ENCODE results near the gene AQP9.

Gene AQP9

DNA sequence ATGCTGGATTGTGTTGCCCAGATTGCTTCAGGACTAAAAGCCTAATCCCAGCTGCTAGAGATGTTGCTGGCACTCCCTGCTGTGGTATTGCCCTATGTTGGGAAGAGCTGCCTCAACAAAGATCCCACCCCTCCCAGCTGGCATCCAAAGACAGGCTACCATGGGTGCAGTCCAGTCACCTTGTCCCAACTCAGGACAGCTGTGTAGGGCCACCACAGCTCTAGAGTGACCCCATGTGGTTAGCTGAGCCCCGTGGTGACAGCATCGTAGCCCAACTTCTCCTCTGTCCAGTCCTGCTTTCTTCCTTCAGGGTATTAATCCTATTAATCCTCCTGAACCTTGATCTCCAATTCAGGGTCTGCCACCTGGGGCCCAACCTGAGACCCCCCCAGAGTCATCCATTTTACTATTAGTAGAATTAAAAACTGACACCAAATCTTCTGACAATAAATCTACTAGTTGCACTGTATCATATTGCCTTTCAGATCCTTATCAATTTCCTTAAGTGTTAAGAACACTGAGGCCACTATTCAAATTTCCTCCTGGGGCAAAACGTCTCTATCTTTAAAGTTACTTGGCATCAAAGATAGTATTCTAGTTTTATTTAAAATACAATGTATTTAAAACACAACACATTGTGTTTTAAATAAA is 83.5 kb downstream of the AQP9 start:
- 38 to 39% methylated on average over 2 of the region's 3 CpGs for WGBS, 2 experiments

DNA sequence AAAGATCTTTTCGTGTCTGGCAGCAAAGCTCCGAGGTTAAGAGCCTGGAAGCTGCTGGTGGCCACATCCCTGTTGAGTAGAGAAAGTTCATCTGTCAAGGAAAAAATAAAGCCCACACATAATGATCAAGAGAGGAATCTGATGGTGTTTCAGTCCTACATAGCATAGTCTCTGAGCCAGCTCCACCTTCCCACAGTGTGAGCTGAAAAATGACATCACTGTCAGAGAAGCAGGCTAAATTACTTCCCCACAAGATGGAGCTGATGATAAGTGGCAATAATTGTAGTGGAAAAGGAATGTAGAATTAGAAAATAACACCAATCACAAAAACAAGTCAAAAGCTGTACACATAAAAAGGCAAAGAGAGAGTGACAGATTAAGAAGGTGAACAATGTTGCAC is 84.5 kb downstream of the AQP9 start:
- Histone ChIP-seq H3K4me1 (ENCODE audit: control insufficient read depth, insufficient read depth, low read length) (no peaks in the 10 kb centered on the region), H3K36me3 (ENCODE audit: control insufficient read depth, insufficient read depth, low read length) (no peaks in the 10 kb centered on the region), H3K9me3 (ENCODE audit: control insufficient read depth, low read length) (no peaks in the 10 kb centered on the region), H3K4me3 (ENCODE audit: insufficient read depth, low read depth, low read length) (no peak overlapping the region), H3K27me3 (ENCODE audit: control insufficient read depth, insufficient read depth, low read length, poor library complexity, severe bottlenecking) (no peaks in the 10 kb centered on the region), H3K27ac (ENCODE audit: insufficient read depth, low read depth, low read length, poor library complexity, severe bottlenecking) (no peak overlapping the region)
- 94 to 96% methylated on average over 2 of the region's 2 CpGs for WGBS, 2 experiments

More for the DNA sequence above, 83.5 kb downstream of the AQP9 start:
- Histone ChIP-seq H3K4me3 (ENCODE audit: insufficient read depth, low read depth, low read length) (no peak overlapping the region), H3K27ac (ENCODE audit: insufficient read depth, low read depth, low read length, poor library complexity, severe bottlenecking) (no peak overlapping the region), H3K36me3 (ENCODE audit: control insufficient read depth, insufficient read depth, low read length) (no peaks in the 10 kb centered on the region), H3K27me3 (ENCODE audit: control insufficient read depth, insufficient read depth, low read length, poor library complexity, severe bottlenecking) (no peaks in the 10 kb centered on the region), H3K4me1 (ENCODE audit: control insufficient read depth, insufficient read depth, low read length) (no peaks in the 10 kb centered on the region), H3K9me3 (ENCODE audit: control insufficient read depth, low read length) (no peaks in the 10 kb centered on the region)

DNA sequence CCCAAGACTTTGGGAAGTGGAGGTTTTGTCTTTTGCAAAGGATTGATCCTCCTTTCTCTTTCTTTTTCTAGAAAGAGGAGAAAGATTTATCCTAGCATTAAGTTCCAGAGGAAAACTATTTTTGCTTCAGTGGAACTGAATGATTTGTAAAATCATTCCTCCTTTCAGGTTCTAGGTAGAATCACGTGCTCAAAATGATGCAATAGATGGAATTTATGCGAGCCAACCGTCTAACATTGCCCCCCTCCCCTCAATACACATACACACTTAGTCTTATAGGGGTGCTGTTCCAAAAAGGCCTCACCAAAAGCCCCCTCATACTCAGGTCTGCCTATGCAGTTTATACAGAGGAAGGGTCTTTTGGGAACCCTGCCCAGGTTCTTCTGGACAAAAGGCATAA is 85.3 kb downstream of the AQP9 start:
- Histone ChIP-seq H3K36me3 (ENCODE audit: control insufficient read depth, insufficient read depth, low read length) (no peaks in the 10 kb centered on the region), H3K9me3 (ENCODE audit: control insufficient read depth, low read length) (no peaks in the 10 kb centered on the region), H3K27ac (ENCODE audit: insufficient read depth, low read depth, low read length, poor library complexity, severe bottlenecking) (no peak overlapping the region), H3K4me1 (ENCODE audit: control insufficient read depth, insufficient read depth, low read length) (no peaks in the 10 kb centered on the region), H3K4me3 (ENCODE audit: insufficient read depth, low read depth, low read length) (no peak overlapping the region), H3K27me3 (ENCODE audit: control insufficient read depth, insufficient read depth, low read length, poor library complexity, severe bottlenecking) (no peaks in the 10 kb centered on the region)
- WGBS, 2 experiments, result 97% methylated on average over 3 of the region's 3 CpGs

DNA sequence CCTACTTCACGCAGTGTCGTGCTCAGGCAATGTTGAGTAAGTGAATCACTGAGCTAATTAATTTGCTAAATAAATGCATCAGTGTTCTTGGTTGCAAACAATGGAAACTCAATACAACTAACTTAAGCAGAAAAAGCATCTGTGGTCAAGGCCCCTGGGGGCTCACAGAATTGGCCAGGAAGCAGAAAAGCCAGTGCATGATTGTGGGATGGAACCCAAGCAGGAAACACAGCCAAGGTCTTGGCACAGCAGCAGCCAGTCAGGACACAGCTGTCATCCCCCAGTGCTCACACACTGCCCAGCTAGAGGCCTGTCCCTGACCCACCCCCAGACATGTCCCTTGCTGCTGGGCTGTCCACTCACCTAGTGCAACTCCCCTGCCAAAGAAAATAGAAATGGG is 85.9 kb downstream of the AQP9 start:
- no peaks in the 10 kb centered on the region for H3K9me3 ChIP-seq (ENCODE audit: control insufficient read depth, low read length)
- H3K27ac ChIP-seq (ENCODE audit: insufficient read depth, low read depth, low read length, poor library complexity, severe bottlenecking), result no peak overlapping the region
- no peaks in the 10 kb centered on the region for H3K27me3 ChIP-seq (ENCODE audit: control insufficient read depth, insufficient read depth, low read length, poor library complexity, severe bottlenecking)
- no peak overlapping the region for H3K4me3 ChIP-seq (ENCODE audit: insufficient read depth, low read depth, low read length)
- H3K36me3 ChIP-seq (ENCODE audit: control insufficient read depth, insufficient read depth, low read length), result no peaks in the 10 kb centered on the region
- 95 to 100% methylated on average over 2 of the region's 2 CpGs for WGBS, 2 experiments
- peaks cover 4% of the 10 kb centered on the region for H3K4me1 ChIP-seq (ENCODE audit: control insufficient read depth, insufficient read depth, low read length)

DNA sequence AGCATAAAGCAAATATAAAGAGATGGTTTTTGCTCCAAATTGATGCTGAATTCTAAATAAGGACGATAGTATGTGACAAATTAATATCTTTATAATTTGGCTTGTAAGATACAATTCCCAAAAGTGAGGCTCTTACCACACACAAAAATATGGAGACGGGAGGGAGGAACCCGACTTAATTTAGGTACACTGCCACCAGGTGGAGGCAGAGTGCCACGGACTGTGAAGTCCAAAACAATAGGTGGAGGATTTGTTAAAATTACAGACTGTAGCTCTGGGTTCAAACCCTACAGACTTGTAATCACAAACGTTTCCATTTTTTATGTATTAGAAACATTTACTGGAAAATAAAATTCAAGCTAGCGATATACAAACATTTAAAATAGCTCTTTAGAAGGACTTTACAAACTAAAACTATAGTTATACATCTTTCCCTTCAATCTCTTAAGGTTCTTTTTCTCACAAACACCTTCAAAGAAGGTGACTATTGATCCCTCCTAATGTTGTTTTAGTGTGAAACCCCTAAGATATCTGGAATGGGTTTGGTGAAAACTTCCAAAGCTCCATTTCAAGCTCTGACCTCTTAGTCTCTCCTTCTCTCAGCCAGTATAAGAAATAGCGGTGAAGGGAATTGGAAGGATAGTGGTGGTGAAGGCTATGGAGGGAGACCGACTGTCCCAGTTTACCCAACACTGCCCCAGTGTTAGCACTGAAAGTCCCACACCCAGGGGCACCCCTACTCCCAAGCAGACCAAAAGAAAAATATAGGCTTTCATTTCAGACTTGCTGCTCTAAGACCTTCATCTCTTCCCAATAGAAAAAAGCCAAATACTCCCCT is 89.7 kb downstream of the AQP9 start:
- no peak overlapping the region for H3K27ac ChIP-seq (ENCODE audit: insufficient read depth, low read depth, low read length, poor library complexity, severe bottlenecking)

DNA sequence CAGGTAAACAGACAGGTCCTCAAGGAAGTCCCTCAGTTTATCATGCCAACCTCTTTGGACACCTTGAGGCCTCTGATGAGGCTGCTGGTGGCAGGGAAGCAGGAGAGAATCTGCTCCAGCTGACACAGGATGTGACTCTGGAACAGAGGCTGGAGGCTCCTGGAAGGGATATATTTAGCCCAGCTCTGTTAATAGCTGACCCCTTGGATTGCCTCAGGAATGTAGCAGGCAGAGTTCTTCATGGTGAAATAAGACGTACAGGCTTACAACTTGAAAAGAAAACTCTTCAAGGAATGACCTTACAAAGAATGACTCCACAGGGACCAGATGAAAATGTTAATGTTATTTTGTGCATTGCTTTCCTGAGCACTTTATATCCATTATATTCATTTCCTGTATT is 90.5 kb downstream of the AQP9 start:
- H3K36me3 ChIP-seq (ENCODE audit: control insufficient read depth, insufficient read depth, low read length), result no peaks in the 10 kb centered on the region
- 33 to 43% methylated on average over 1 of the region's 1 CpG for WGBS, 2 experiments
- no peak overlapping the region for H3K4me3 ChIP-seq (ENCODE audit: insufficient read depth, low read depth, low read length)
- peaks cover 9% of the 10 kb centered on the region for H3K4me1 ChIP-seq (ENCODE audit: control insufficient read depth, insufficient read depth, low read length)
- no peaks in the 10 kb centered on the region for H3K9me3 ChIP-seq (ENCODE audit: control insufficient read depth, low read length)
- no peaks in the 10 kb centered on the region for H3K27me3 ChIP-seq (ENCODE audit: control insufficient read depth, insufficient read depth, low read length, poor library complexity, severe bottlenecking)
- H3K27ac ChIP-seq (ENCODE audit: insufficient read depth, low read depth, low read length, poor library complexity, severe bottlenecking), result no peak overlapping the region

More for the DNA sequence above, 89.7 kb downstream of the AQP9 start:
- Histone ChIP-seq H3K4me3 (ENCODE audit: insufficient read depth, low read depth, low read length) (no peak overlapping the region), H3K27me3 (ENCODE audit: control insufficient read depth, insufficient read depth, low read length, poor library complexity, severe bottlenecking) (no peaks in the 10 kb centered on the region), H3K4me1 (ENCODE audit: control insufficient read depth, insufficient read depth, low read length) (peaks cover 9% of the 10 kb centered on the region), H3K36me3 (ENCODE audit: control insufficient read depth, insufficient read depth, low read length) (no peaks in the 10 kb centered on the region), H3K9me3 (ENCODE audit: control insufficient read depth, low read length) (no peaks in the 10 kb centered on the region)
- WGBS, 2 experiments, result 22 to 30% methylated on average over 6 to 8 of the region's 8 CpGs

DNA sequence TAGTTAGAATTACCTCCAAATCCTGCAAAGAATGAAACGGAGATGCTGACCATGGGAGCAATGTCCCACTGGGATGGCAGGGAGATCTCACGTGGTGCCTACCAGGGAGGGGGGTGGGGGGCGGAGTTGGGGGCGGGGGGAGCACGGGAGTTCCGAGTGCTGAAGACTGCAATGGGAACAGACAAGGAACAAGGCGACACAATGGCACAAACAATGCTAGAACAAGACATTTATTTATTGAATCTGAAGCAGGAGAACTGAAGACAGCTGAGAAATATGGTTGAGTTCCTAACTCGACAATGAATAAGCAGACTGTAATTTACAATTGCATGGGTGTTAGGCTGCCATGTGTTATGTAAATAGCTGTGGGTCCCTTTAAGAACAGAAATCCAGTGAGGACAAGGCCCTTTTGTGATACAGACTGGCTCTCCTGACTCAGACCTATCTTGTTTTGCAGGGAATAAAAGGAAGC is 91.2 kb downstream of the AQP9 start:
- Histone ChIP-seq H3K36me3 (ENCODE audit: control insufficient read depth, insufficient read depth, low read length) (no peaks in the 10 kb centered on the region), H3K9me3 (ENCODE audit: control insufficient read depth, low read length) (no peaks in the 10 kb centered on the region), H3K4me3 (ENCODE audit: insufficient read depth, low read depth, low read length) (no peak overlapping the region), H3K27me3 (ENCODE audit: control insufficient read depth, insufficient read depth, low read length, poor library complexity, severe bottlenecking) (no peaks in the 10 kb centered on the region), H3K27ac (ENCODE audit: insufficient read depth, low read depth, low read length, poor library complexity, severe bottlenecking) (no peak overlapping the region), H3K4me1 (ENCODE audit: control insufficient read depth, insufficient read depth, low read length) (peaks cover 9% of the 10 kb centered on the region)
- WGBS, 2 experiments, result 3 to 5% methylated on average over 6 of the region's 8 CpGs

DNA sequence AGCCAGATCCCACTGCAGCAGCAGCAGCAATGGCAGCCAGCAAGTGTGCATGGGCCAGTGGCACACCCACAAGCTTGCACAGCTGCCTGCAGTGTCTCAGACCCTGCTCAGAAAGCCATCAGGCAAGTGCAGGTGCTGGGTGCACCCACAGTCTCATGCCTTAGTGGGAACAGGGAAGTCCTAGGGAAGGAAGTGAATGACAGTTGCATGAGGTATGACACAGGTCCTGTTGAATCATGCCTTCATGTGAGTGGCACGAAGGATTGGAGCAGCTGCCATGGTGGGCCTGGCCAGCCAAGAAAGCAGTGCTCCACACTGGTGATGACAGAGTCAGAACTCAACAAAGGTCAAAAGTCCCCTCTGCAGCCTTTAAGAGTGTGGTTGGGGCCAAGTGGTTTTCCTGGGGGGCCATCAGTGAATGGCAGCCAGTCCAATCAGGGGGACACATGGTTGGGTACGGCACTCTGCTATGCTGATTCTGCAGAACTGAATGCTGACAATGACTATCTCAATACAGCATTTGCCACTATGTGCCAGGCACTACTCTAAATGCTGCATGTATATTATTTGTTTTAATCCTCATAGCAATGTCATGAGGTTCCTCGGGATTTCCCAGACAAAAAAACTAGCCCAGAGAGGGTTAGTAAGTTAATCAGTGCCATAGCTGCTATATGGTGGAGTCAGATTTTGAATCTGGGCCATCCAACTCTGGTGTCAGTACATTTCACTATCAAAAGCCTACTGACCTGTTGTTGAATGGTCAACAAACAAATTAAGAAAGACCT is 94.3 kb downstream of the AQP9 start:
- no peaks in the 10 kb centered on the region for H3K36me3 ChIP-seq (ENCODE audit: control insufficient read depth, insufficient read depth, low read length)
- H3K27ac ChIP-seq (ENCODE audit: insufficient read depth, low read depth, low read length, poor library complexity, severe bottlenecking), result no peak overlapping the region
- 96 to 99% methylated on average over 3 of the region's 3 CpGs for WGBS, 2 experiments
- H3K4me1 ChIP-seq (ENCODE audit: control insufficient read depth, insufficient read depth, low read length), result peaks cover 9% of the 10 kb centered on the region
- H3K4me3 ChIP-seq (ENCODE audit: insufficient read depth, low read depth, low read length), result no peak overlapping the region
- H3K27me3 ChIP-seq (ENCODE audit: control insufficient read depth, insufficient read depth, low read length, poor library complexity, severe bottlenecking), result no peaks in the 10 kb centered on the region
- no peaks in the 10 kb centered on the region for H3K9me3 ChIP-seq (ENCODE audit: control insufficient read depth, low read length)

DNA sequence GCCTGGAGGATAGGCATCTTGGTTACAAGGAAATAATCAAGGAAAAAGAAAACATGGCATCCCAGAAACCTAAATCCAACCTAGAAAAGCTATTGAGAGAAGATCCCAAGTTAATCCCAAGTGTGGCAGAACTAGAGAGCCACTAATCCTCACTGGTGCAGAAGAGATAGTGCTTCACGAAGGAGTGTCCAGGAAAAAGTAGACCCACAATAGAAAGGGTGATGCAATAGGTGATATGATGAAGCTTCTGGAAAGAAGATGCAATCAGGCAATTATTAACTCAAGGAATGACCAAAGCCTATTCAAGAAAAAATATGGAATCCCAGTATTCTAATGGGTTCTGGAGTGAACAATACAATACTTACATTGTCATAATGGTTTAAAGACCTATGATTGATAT is 95.2 kb downstream of the AQP9 start:
- Histone ChIP-seq H3K9me3 (ENCODE audit: control insufficient read depth, low read length) (no peaks in the 10 kb centered on the region), H3K4me1 (ENCODE audit: control insufficient read depth, insufficient read depth, low read length) (peaks cover 9% of the 10 kb centered on the region), H3K27ac (ENCODE audit: insufficient read depth, low read depth, low read length, poor library complexity, severe bottlenecking) (no peak overlapping the region), H3K4me3 (ENCODE audit: insufficient read depth, low read depth, low read length) (no peak overlapping the region), H3K36me3 (ENCODE audit: control insufficient read depth, insufficient read depth, low read length) (no peaks in the 10 kb centered on the region), H3K27me3 (ENCODE audit: control insufficient read depth, insufficient read depth, low read length, poor library complexity, severe bottlenecking) (no peaks in the 10 kb centered on the region)
- 95 to 96% methylated on average over 1 of the region's 1 CpG for WGBS, 2 experiments

All from ectodermal cell (in vitro differentiated cells).